ENCODE data around the gene XRCC6.

GRCh38 chr22:41578114-41578513, 43.0 kb upstream of the XRCC6 start:
- TF ChIP-seq, protein P1, sequence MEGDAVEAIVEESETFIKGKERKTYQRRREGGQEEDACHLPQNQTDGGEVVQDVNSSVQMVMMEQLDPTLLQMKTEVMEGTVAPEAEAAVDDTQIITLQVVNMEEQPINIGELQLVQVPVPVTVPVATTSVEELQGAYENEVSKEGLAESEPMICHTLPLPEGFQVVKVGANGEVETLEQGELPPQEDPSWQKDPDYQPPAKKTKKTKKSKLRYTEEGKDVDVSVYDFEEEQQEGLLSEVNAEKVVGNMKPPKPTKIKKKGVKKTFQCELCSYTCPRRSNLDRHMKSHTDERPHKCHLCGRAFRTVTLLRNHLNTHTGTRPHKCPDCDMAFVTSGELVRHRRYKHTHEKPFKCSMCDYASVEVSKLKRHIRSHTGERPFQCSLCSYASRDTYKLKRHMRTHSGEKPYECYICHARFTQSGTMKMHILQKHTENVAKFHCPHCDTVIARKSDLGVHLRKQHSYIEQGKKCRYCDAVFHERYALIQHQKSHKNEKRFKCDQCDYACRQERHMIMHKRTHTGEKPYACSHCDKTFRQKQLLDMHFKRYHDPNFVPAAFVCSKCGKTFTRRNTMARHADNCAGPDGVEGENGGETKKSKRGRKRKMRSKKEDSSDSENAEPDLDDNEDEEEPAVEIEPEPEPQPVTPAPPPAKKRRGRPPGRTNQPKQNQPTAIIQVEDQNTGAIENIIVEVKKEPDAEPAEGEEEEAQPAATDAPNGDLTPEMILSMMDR (IDR thresholded peaks at IDR 0.05), result no peak
- TF ChIP-seq ZFX (IDR thresholded peaks at IDR 0.05; ENCODE audit: borderline replicate concordance), result no peak

Measured in 22Rv1 (cell line).